PC-3 (cell line): ENCODE data around the gene GAB2. TPM values are rescaled to one million over a fixed set of nuclear protein-coding genes. Genes with fewer than 3 reads are reported as not detected.

Source experiments
- ATAC-seq: fragments of 200-7000 bp; cut with Tn5 transposase; 2 replicates; pipeline ENCODE4 v1.9.1; 2020; ENCODE audit warnings: mild to moderate bottlenecking, moderate library complexity
- BruUV-seq: library from RNA; stranded (reverse); fragments of 400-500 nt; replicated peaks from 2 replicates; lab custom pipeline; 2021; lab: Mats Ljungman, UMichigan
- CTCF ChIA-PET: fragments of 300-600 bp; sonication (Branson Sonifier 250); formaldehyde crosslinking; loops from one replicate; lab custom pipeline; 2022; ENCODE audit warnings: antibody characterized with exemption; lab: Charles Lee
- POLR2A ChIA-PET: fragments of 300-600 bp; sonication (Branson Sonifier 250); formaldehyde crosslinking; loops from one replicate; lab custom pipeline; 2022; ENCODE audit warnings: antibody characterized with exemption; ENCODE audit not compliant: unreplicated experiment; lab: Charles Lee
- DNase-seq: peaks from one replicate; pipeline ENCODE4 v3.0.0-alpha.2; 2015
- H2AFZ ChIP-seq: fragments of 300-600 bp; sonication (generic); 2 replicates; pipeline ENCODE4 v1.6.0; 2016; ENCODE audit warnings: antibody characterized with exemption, low read length
- H3F3A ChIP-seq: fragments of 300-600 bp; sonication (generic); one replicate; pipeline ENCODE4 v1.6.0; 2017; ENCODE audit warnings: antibody characterized with exemption, low read length, control low read depth, mild to moderate bottlenecking; ENCODE audit not compliant: unreplicated experiment
- H3K27ac ChIP-seq: fragments of 300-600 bp; sonication (generic); 2 replicates; pipeline ENCODE4 v1.5.1; 2016; ENCODE audit warnings: mild to moderate bottlenecking, low read length
- H3K27me3 ChIP-seq: fragments of 300-600 bp; sonication (generic); 2 replicates; pipeline ENCODE4 v1.6.1; 2016; ENCODE audit warnings: low read length, mixed read lengths
- H3K36me3 ChIP-seq: fragments of 300-600 bp; sonication (generic); 2 replicates; pipeline ENCODE4 v1.6.1; 2016; ENCODE audit warnings: low read depth, mixed run types, low read length, mixed read lengths
- H3K4me1 ChIP-seq: fragments of 300-600 bp; sonication (generic); 2 replicates; pipeline ENCODE4 v1.5.1; 2016; ENCODE audit warnings: low read length; ENCODE audit not compliant: insufficient read depth
- H3K4me2 ChIP-seq: fragments of 300-600 bp; sonication (generic); 2 replicates; pipeline ENCODE4 v1.6.0; 2016; ENCODE audit warnings: low read length
- H3K4me3 ChIP-seq: fragments of 300-600 bp; sonication (generic); 2 replicates; pipeline ENCODE4 v1.5.1; 2016; ENCODE audit warnings: mild to moderate bottlenecking, low read length, mixed read lengths
- H3K79me2 ChIP-seq: fragments of 300-600 bp; sonication (generic); 2 replicates; pipeline ENCODE4 v1.6.1; 2017; ENCODE audit warnings: low read length, mixed read lengths
- H3K9ac ChIP-seq: fragments of 300-600 bp; sonication (generic); 2 replicates; pipeline ENCODE4 v1.6.0; 2016; ENCODE audit warnings: mild to moderate bottlenecking, low read length
- H3K9me2 ChIP-seq: fragments of 300-600 bp; sonication (generic); replicated peaks from 2 replicates; pipeline ENCODE4 v1.6.1; 2016; ENCODE audit warnings: mixed run types, low read length, mixed read lengths
- H3K9me3 ChIP-seq: fragments of 300-600 bp; sonication (generic); 2 replicates; pipeline ENCODE4 v1.6.1; 2016; ENCODE audit warnings: low read length, mixed read lengths
- H4K20me1 ChIP-seq: fragments of 300-600 bp; sonication (generic); 2 replicates; pipeline ENCODE4 v1.6.1; 2016; ENCODE audit warnings: low read length, mixed read lengths
- CTCF ChIP-seq: fragments of 300-600 bp; sonication (generic); conservative IDR thresholded peaks from 2 replicates; pipeline ENCODE4 v1.5.1; 2017; ENCODE audit warnings: antibody characterized with exemption, low read depth, mild to moderate bottlenecking, low read length
- EZH2 ChIP-seq: fragments of 300-600 bp; sonication (generic); IDR thresholded peaks from one replicate; pipeline ENCODE4 v1.6.1; 2017; ENCODE audit warnings: antibody characterized with exemption, mild to moderate bottlenecking, low read length; ENCODE audit not compliant: unreplicated experiment
- EZH2phosphoT487 ChIP-seq: fragments of 300-600 bp; sonication (generic); IDR thresholded peaks from 2 replicates; pipeline ENCODE4 v1.6.1; 2018; ENCODE audit warnings: mild to moderate bottlenecking, antibody characterized with exemption, low read length, borderline replicate concordance
- intact Hi-C: fragments of 100-400 bp; cut with micrococcal nuclease; formaldehyde crosslinking; loops from 2 replicates; pipeline ENCODE4 v1.9.0; 2023
- total RNA-seq: library from RNA; depleted of rRNA; stranded (reverse); fragments of >200 nt; gene quantifications from 2 replicates; pipeline ENCODE4 v1.2.3, GENCODE V29; 2014

The GAB2 gene
- total RNA-seq, 1 experiment from 2014 or later: 7.1 TPM

DNA sequence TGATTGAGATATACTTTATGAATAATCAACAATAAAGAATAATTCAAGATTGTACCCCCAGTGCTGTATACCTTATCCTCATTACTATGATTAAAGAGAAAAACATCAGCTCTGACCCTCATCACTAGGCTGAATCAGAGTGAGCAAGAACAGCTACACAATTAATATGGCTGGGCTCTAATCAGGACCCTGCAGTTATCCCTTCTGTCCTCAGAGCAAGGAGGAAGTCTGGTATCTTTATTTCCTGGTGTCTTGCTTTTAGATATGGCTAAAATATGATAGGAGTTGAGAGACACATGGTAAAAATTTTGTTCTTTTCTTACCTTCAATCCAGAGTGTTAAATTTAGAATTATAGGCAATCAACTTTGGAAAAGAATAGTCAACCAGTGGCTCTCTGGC lies 28.6 kb upstream of the GAB2 start:
- ChIA-PET CTCF (no interaction called here), POLR2A (interaction anchor here (0.6 kb wide), 1 partner anchor 18 kb away, joined by 5 read pairs; no protein-coding TSS in a partner anchor)
- TF ChIP-seq CTCF: no peak
- TF ChIP-seq EZH2phosphoT487: no peak
- no peak for TF ChIP-seq EZH2
- no peaks in the 10 kb centered on the region for H3K9me2 ChIP-seq
- no TSS peak for BruUV-seq
- no peak overlapping the region for H3K4me3 ChIP-seq
- H3K27me3 ChIP-seq: no peaks in the 10 kb centered on the region
- peaks cover 9% of the 10 kb centered on the region; the same call in 1 of the 2 replicates for H3K36me3 ChIP-seq
- no peak overlapping the region for H3K27ac ChIP-seq
- no peaks in the 10 kb centered on the region for H3K9me3 ChIP-seq
- DNase-seq (no peak), ATAC-seq (no peak)
- H4K20me1 ChIP-seq: no peaks in the 10 kb centered on the region
- H3K4me1 ChIP-seq: peaks cover 4% of the 10 kb centered on the region; the same call in 1 of the 2 replicates
- no peak overlapping the region for H2AFZ ChIP-seq
- no peak overlapping the region for H3K9ac ChIP-seq
- H3F3A ChIP-seq: no peaks in the 10 kb centered on the region
- intact Hi-C loops: no loop called here
- no peaks in the 10 kb centered on the region for H3K79me2 ChIP-seq
- H3K4me2 ChIP-seq: no peak overlapping the region

DNA sequence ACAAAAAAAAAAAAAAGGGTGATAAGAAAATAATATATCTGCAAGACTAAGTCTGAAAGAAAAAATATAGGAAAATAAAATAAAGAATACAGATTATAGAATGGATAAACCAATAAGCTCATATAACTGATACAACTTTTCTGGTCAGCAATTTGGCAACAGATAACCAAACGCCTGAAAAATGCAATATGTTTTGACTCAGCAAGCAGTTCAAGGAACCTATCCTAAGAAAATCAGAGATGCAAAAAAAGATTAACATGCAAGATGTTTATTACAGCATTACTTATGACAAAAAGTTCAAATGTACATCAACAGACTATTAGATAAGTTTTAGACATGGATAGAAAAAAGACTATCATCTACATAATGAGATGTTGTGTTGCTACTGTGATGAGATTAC lies 27.1 kb upstream of the GAB2 start:
- Histone ChIP-seq H3K36me3 (peaks cover 9% of the 10 kb centered on the region; the same call in 1 of the 2 replicates), H3K27me3 (no peaks in the 10 kb centered on the region), H4K20me1 (no peaks in the 10 kb centered on the region), H3K9me3 (no peaks in the 10 kb centered on the region), H3K9me2 (no peaks in the 10 kb centered on the region), H3K4me1 (peaks cover 4% of the 10 kb centered on the region; the same call in 1 of the 2 replicates), H3K27ac (no peak overlapping the region), H2AFZ (no peak overlapping the region), H3K9ac (no peak overlapping the region), H3K4me3 (no peak overlapping the region), H3K4me2 (no peak overlapping the region), H3K79me2 (no peaks in the 10 kb centered on the region), H3F3A (no peaks in the 10 kb centered on the region)
- intact Hi-C loops: no loop called here
- ChIA-PET POLR2A (no interaction called here), CTCF (no interaction called here)
- TF ChIP-seq EZH2 (no peak), CTCF (no peak), EZH2phosphoT487 (no peak)
- ATAC-seq: no peak
- no peak for DNase-seq
- no TSS peak for BruUV-seq

- DNase-seq (no peak), ATAC-seq (no peak)
- TF ChIP-seq EZH2 (no peak), CTCF (no peak)
- intact Hi-C loops: no loop called here
- Histone ChIP-seq H3K9me3 (no peaks in the 10 kb centered on the region), H2AFZ (no peak overlapping the region), H3K36me3 (peaks cover 9% of the 10 kb centered on the region; the same call in 1 of the 2 replicates), H3K9me2 (no peaks in the 10 kb centered on the region), H3F3A (no peaks in the 10 kb centered on the region), H3K27ac (no peak overlapping the region), H3K4me2 (no peak overlapping the region), H3K4me1 (peaks cover 4% of the 10 kb centered on the region; the same call in 1 of the 2 replicates), H3K4me3 (no peak overlapping the region), H3K9ac (no peak overlapping the region), H4K20me1 (no peaks in the 10 kb centered on the region), H3K27me3 (no peaks in the 10 kb centered on the region), H3K79me2 (no peaks in the 10 kb centered on the region)
- no TSS peak for BruUV-seq
- ChIA-PET POLR2A (no interaction called here), CTCF (no interaction called here)
Measured at GRCh38 chr11:78441956-78442355, 24.3 kb upstream of the GAB2 start.
